ENCODE measurements around the gene IGF1.

The IGF1 gene

DNA sequence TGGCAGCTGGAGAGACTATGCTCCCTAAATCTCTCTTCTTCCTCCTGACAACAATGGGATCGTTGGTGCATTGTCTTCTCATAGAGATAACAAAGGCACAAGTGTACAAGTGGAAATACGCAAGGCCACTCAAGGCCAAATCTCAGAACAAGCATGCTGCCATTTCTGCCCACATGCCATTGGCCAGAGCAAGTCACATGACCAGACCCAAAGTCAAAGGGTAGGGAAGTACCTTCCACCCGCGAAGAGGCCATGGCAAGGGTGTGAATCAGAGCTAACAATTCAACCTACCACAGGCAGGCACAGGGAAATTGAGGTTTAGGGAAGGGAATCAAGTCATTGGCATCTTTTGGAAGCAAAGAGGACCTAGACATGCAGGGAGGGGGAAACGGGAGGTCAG lies 38.5 kb upstream of the IGF1 start:
- H3K27me3 ChIP-seq (replicated peaks) = no peaks in the 10 kb centered on the region
- H3K27ac ChIP-seq = no peak overlapping the region
- no peaks in the 10 kb centered on the region for H3K36me3 ChIP-seq (replicated peaks)
- H3K4me3 ChIP-seq (ENCODE audit: low read depth, low read length) = no peak overlapping the region
- TF ChIP-seq, protein P1, sequence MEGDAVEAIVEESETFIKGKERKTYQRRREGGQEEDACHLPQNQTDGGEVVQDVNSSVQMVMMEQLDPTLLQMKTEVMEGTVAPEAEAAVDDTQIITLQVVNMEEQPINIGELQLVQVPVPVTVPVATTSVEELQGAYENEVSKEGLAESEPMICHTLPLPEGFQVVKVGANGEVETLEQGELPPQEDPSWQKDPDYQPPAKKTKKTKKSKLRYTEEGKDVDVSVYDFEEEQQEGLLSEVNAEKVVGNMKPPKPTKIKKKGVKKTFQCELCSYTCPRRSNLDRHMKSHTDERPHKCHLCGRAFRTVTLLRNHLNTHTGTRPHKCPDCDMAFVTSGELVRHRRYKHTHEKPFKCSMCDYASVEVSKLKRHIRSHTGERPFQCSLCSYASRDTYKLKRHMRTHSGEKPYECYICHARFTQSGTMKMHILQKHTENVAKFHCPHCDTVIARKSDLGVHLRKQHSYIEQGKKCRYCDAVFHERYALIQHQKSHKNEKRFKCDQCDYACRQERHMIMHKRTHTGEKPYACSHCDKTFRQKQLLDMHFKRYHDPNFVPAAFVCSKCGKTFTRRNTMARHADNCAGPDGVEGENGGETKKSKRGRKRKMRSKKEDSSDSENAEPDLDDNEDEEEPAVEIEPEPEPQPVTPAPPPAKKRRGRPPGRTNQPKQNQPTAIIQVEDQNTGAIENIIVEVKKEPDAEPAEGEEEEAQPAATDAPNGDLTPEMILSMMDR (IDR thresholded peaks at IDR 0.05; ENCODE audit: low read depth, low read length, missing control alignments) = no peak
- no peak for DNase-seq
- in situ Hi-C loops (cut with HindIII; ENCODE audit: low pct_ligation_motif_present, low sequenced_read_pairs) = no loop called here

DNA sequence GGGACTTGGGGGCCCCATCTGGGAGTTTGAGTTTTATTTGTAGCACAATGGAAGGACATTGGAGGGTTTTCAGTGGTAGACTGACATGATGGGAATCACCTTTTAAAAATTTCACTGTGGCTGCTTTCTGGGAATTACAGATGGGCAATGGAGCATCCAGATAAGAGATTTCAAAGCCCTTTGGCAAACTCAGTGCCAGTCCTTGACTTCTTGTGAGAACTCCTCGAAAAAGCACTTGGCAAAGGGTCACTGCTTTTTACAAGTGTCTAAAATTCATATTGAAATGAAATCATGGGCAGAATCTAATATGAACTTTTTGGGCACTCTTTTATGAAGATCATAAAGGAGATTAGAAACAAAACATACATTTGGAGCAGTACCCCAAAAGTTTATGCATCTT lies 34.3 kb upstream of the IGF1 start:
- Histone ChIP-seq H3K27ac (no peak overlapping the region), H3K36me3 (replicated peaks) (no peaks in the 10 kb centered on the region), H3K27me3 (replicated peaks) (no peaks in the 10 kb centered on the region), H3K4me3 (ENCODE audit: low read depth, low read length) (no peak overlapping the region)
- in situ Hi-C loops (cut with HindIII; ENCODE audit: low pct_ligation_motif_present, low sequenced_read_pairs) = no loop called here
- TF ChIP-seq, protein P1 (IDR thresholded peaks at IDR 0.05; ENCODE audit: low read depth, low read length, missing control alignments) = no peak
- DNase-seq = no peak

DNA sequence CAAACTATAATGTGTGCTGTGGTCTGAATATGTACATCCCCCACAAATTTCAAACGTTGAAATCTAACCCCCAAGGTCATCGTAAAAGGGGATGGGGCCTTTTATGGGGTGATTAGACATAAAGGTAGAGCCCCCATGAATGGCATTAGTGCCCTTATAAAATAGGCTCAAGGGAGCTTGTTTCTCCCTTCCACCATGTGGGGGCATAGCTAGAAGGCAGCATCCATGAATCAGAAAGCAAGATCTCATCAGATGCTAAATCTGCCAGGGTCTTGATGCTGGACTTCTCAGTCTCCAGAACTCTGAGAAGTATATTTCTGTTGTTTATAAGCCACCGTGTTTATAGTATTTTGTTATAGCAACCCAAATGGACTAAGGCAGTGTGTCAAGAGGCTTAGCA lies 33.4 kb upstream of the IGF1 start:
- in situ Hi-C loops (cut with HindIII; ENCODE audit: low pct_ligation_motif_present, low sequenced_read_pairs) = no loop called here
- Histone ChIP-seq H3K27me3 (replicated peaks) (no peaks in the 10 kb centered on the region), H3K4me3 (ENCODE audit: low read depth, low read length) (no peak overlapping the region), H3K36me3 (replicated peaks) (no peaks in the 10 kb centered on the region), H3K27ac (no peak overlapping the region)
- TF ChIP-seq, protein P1 (IDR thresholded peaks at IDR 0.05; ENCODE audit: low read depth, low read length, missing control alignments) = peak; percentile 31
- DNase-seq = no peak

DNA sequence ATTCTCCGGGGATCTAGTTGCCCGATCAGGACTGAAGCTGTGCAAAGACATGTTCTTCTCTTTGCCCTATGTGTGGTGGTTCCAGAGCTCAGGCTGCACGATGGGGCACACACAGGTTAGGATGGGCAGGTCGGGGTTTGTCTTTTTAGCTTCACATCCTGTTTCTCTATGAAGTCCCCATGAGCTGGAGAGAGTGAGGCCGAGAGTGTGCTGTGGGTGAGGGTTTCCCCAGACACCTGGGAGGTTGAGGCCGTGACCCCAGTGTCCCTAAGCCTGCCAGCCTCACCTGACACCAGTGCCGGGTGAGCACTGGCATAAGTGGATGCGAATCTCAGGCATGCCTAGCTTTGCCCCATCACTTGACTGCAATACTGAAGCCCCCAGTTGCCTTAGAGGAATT lies 32.9 kb upstream of the IGF1 start:
- Histone ChIP-seq H3K27ac (no peak overlapping the region), H3K4me3 (ENCODE audit: low read depth, low read length) (no peak overlapping the region), H3K27me3 (replicated peaks) (no peaks in the 10 kb centered on the region), H3K36me3 (replicated peaks) (no peaks in the 10 kb centered on the region)
- in situ Hi-C loops (cut with HindIII; ENCODE audit: low pct_ligation_motif_present, low sequenced_read_pairs) = no loop called here
- no peak for DNase-seq
- TF ChIP-seq, protein P1 (IDR thresholded peaks at IDR 0.05; ENCODE audit: low read depth, low read length, missing control alignments) = no peak

DNA sequence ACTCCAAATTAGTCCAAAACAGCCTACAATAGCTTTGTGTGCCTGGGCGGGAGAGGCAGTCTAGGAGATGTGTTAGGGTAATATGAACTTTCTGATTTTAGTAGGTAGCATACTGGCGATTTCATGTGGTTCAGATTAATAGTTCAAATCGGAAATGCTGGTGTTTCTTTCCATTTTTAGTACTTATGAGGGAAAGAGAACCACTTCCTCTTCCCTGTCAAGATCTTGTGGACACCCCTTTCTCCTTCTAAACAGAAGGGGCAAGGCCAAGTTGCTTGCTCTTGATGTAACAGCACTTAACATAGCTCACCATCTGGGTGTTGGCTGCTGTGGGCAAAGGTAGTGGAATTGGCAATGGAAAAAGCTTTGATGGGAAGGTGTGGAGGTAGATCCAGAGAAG lies 32.2 kb upstream of the IGF1 start:
- Histone ChIP-seq H3K27me3 (replicated peaks) (no peaks in the 10 kb centered on the region), H3K36me3 (replicated peaks) (no peaks in the 10 kb centered on the region), H3K27ac (no peak overlapping the region), H3K4me3 (ENCODE audit: low read depth, low read length) (no peak overlapping the region)
- TF ChIP-seq, protein P1 (IDR thresholded peaks at IDR 0.05; ENCODE audit: low read depth, low read length, missing control alignments) = no peak
- in situ Hi-C loops (cut with HindIII; ENCODE audit: low pct_ligation_motif_present, low sequenced_read_pairs) = no loop called here
- DNase-seq = no peak

DNA sequence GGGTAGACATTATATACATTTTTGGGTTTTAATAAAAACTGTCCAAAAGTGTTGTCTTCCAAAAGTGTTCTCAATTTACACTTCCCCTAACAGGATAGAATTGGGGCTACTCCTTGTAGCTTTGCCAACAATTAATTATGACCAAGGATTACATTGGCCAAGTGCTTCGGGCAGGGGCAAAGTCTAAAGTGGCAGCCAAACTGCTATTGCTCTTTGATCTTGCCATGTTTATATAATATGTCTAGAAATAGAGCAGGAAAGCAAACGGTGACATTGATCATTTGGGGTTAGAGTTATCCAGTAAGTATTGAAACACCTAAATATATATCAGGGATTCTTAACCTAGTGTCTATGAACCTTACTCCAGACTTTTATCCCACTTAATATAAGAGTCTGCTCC lies 31.2 kb upstream of the IGF1 start:
- TF ChIP-seq, protein P1 (IDR thresholded peaks at IDR 0.05; ENCODE audit: low read depth, low read length, missing control alignments) = no peak
- no peaks in the 10 kb centered on the region for H3K36me3 ChIP-seq (replicated peaks)
- in situ Hi-C loops (cut with HindIII; ENCODE audit: low pct_ligation_motif_present, low sequenced_read_pairs) = no loop called here
- no peak overlapping the region for H3K27ac ChIP-seq
- H3K27me3 ChIP-seq (replicated peaks) = no peaks in the 10 kb centered on the region
- no peak for DNase-seq
- no peak overlapping the region for H3K4me3 ChIP-seq (ENCODE audit: low read depth, low read length)
